HEK293 (cell line): Measurements from ENCODE around the gene MRRF.

Experiments used
- KLF10 ChIP-seq: fragments of 450-650 bp; IDR thresholded peaks from 2 replicates; pipeline ENCODE4 v1.5.1; 2018; ENCODE audit warnings: missing biosample characterization, mild to moderate bottlenecking, missing genetic modification characterization
- KLF16 ChIP-seq: fragments of 450-650 bp; formaldehyde crosslinking; IDR thresholded peaks from 2 replicates; pipeline ENCODE4 v1.5.1; 2017; ENCODE audit warnings: missing biosample characterization, missing genetic modification characterization
- TCF7L2 ChIP-seq: IDR thresholded peaks from 2 replicates; pipeline ENCODE4 v1.6.1; 2011; ENCODE audit warnings: low read depth, mild to moderate bottlenecking, inconsistent platforms, low read length, moderate library complexity, borderline replicate concordance
- ZBTB1 ChIP-seq: fragments of 450-650 bp; formaldehyde crosslinking; IDR thresholded peaks from 2 replicates; pipeline ENCODE4 v1.5.1; 2016; ENCODE audit warnings: missing biosample characterization, missing genetic modification characterization
- ZFP37 ChIP-seq: fragments of 450-650 bp; formaldehyde crosslinking; IDR thresholded peaks from 2 replicates; pipeline ENCODE4 v1.5.1; 2016; ENCODE audit warnings: missing biosample characterization, missing genetic modification characterization
- ZNF121 ChIP-seq: fragments of 450-650 bp; formaldehyde crosslinking; IDR thresholded peaks from 2 replicates; pipeline ENCODE4 v1.5.1; 2016; ENCODE audit warnings: missing biosample characterization, missing genetic modification characterization
- ZNF670 ChIP-seq: fragments of 450-650 bp; formaldehyde crosslinking; IDR thresholded peaks from 2 replicates; pipeline ENCODE4 v1.5.1; 2016; ENCODE audit warnings: missing biosample characterization, missing genetic modification characterization, low read depth
- ZNF776 ChIP-seq: fragments of 450-650 bp; formaldehyde crosslinking; IDR thresholded peaks from 2 replicates; pipeline ENCODE4 v1.5.0; 2017; ENCODE audit warnings: missing biosample characterization, missing genetic modification characterization, borderline replicate concordance
- TF ChIP-seq, protein P1 (sequence below): fragments of 450-650 bp; formaldehyde crosslinking; IDR thresholded peaks from 2 replicates; pipeline ENCODE4 v1.5.1; 2016; ENCODE audit warnings: missing biosample characterization, missing genetic modification characterization
- TF ChIP-seq, protein P2 (sequence below): IDR thresholded peaks from 2 replicates; pipeline ENCODE4 v1.6.1; 2011; ENCODE audit warnings: mild to moderate bottlenecking, low read depth, low read length, borderline replicate concordance

DNA sequence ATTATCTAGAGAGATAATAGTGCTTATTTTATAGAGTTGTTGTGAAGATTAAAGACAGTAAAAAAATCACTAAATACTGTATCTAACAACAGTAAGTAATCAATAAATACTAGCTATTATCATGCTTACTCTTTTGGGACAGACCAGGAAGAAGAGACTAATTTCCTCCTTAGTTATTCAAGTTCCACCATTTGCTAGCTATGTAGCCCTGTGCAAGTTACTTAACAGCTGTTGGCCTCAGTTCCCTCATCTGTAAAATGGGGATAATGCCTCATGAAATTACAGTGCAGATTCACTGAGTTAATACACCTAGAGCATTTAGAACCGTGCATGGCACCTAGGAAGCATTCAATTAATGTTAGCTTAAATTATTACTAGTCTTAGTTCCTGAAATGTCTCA lies 2.6 kb upstream of the MRRF start:
- TF ChIP-seq ZNF776 (no peak), TCF7L2 (no peak), ZNF121 (tag by site-specific recombination) (no peak), ZNF670 (tag by site-specific recombination) (no peak), ZFP37 (no peak), ZBTB1 (tag by site-specific recombination) (no peak), KLF10 (tag by site-specific recombination) (no peak), KLF16 (tag by site-specific recombination) (no peak)
- TF ChIP-seq, protein P1, sequence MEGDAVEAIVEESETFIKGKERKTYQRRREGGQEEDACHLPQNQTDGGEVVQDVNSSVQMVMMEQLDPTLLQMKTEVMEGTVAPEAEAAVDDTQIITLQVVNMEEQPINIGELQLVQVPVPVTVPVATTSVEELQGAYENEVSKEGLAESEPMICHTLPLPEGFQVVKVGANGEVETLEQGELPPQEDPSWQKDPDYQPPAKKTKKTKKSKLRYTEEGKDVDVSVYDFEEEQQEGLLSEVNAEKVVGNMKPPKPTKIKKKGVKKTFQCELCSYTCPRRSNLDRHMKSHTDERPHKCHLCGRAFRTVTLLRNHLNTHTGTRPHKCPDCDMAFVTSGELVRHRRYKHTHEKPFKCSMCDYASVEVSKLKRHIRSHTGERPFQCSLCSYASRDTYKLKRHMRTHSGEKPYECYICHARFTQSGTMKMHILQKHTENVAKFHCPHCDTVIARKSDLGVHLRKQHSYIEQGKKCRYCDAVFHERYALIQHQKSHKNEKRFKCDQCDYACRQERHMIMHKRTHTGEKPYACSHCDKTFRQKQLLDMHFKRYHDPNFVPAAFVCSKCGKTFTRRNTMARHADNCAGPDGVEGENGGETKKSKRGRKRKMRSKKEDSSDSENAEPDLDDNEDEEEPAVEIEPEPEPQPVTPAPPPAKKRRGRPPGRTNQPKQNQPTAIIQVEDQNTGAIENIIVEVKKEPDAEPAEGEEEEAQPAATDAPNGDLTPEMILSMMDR (tag by site-specific recombination): no peak
- TF ChIP-seq, protein P2, sequence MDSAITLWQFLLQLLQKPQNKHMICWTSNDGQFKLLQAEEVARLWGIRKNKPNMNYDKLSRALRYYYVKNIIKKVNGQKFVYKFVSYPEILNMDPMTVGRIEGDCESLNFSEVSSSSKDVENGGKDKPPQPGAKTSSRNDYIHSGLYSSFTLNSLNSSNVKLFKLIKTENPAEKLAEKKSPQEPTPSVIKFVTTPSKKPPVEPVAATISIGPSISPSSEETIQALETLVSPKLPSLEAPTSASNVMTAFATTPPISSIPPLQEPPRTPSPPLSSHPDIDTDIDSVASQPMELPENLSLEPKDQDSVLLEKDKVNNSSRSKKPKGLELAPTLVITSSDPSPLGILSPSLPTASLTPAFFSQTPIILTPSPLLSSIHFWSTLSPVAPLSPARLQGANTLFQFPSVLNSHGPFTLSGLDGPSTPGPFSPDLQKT: no peak
